ENCODE data around the gene BLOC1S2. TPM values are rescaled to one million over a fixed set of nuclear protein-coding genes. Genes with fewer than 3 reads are reported as not detected.

Gene BLOC1S2
- polyA plus RNA-seq, 2 donors, result 51.2 to 58.2 TPM

DNA sequence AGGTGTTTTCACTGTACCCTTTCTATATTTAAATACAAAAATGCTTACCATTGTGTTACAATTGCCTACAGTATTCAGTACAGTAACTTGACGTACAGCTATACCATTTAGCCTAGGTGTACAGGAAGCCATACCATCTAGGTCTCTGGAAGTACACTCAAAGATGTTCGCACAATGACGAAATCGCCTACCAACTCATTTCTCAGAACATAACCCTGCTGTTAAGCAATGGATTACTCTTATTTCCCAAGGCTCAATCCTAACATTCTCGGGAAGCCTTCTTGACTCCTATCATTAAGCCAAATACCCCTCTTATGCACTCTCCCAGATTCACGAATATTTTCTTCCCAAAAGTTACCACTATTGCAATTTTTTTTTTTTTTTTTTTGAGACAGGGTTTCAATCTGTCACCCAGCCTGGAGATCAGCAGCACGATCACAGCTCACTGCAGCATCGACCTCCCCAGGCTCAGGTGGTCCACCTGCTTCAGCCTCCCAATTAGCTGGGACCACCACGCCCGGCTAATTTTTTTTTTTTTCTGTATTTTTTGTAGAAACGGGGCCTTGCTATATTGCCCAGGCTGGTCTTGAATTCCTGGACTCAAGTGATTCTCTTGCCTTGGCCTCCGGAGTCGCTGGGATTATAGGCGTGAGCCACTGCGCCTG, 20.5 kb downstream of the BLOC1S2 start:
- Histone ChIP-seq H3K27me3 (ENCODE audit: control insufficient read depth in 1 of 2, insufficient read depth in 2 of 2, low read length in 2 of 2) (no peaks in the 10 kb centered on the region), H3K36me3 (ENCODE audit: control insufficient read depth in 2 of 2, insufficient read depth in 2 of 2, low read length in 1 of 2) (peaks cover 0 to 2% of the 10 kb centered on the region in 2 donors), H3K4me3 (ENCODE audit: low read depth in 1 of 2, low read length in 2 of 2) (no peak overlapping the region), H3K4me1 (ENCODE audit: control insufficient read depth in 2 of 2, insufficient read depth in 2 of 2, low read length in 1 of 2) (peaks cover 0 to 4% of the 10 kb centered on the region in 2 donors), H3K27ac (ENCODE audit: low read depth in 2 of 2, low read length in 1 of 2) (no peak overlapping the region), H3K9me3 (ENCODE audit: control insufficient read depth in 2 of 2, insufficient read depth in 1 of 2, low read depth in 1 of 2, low read length in 1 of 2) (no peaks in the 10 kb centered on the region)
- 90 to 94% methylated on average over 15 of the region's 15 CpGs for WGBS, 2 donors

DNA sequence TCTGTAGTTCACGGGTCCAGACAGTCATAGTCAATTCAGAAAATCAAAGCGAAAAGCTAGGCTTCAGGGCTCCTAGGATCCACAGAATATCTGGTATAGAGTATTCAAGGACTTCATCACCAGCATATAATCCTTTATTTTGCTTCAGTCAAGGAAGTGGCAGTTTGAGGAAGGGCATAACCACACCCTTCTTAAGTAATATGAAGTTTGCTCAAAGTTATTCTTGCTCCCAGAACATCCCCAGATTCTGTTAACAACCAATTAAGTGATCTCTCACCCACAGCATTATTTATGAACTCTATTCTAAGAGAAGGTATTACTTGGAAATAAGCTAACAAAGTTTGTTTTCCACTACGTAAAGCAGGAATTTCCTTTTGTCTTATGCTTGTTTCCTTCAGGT, 32.3 kb downstream of the BLOC1S2 start:
- whole genome bisulfite sequencing, 2 donors, result 93 to 95% methylated on average over 3 of the region's 3 CpGs
- H3K4me3 ChIP-seq (ENCODE audit: low read depth in 1 of 2, low read length in 2 of 2), result no peak overlapping the region
- H3K36me3 ChIP-seq (ENCODE audit: control insufficient read depth in 2 of 2, insufficient read depth in 2 of 2, low read length in 1 of 2), result peaks cover 4% of the 10 kb centered on the region in 2 donors
- H3K27ac ChIP-seq (ENCODE audit: low read depth in 2 of 2, low read length in 1 of 2), result no peak overlapping the region
- no peaks in the 10 kb centered on the region for H3K4me1 ChIP-seq (ENCODE audit: control insufficient read depth in 2 of 2, insufficient read depth in 2 of 2, low read length in 1 of 2)
- no peaks in the 10 kb centered on the region for H3K27me3 ChIP-seq (ENCODE audit: control insufficient read depth in 1 of 2, insufficient read depth in 2 of 2, low read length in 2 of 2)
- H3K9me3 ChIP-seq (ENCODE audit: control insufficient read depth in 2 of 2, insufficient read depth in 1 of 2, low read depth in 1 of 2, low read length in 1 of 2), result no peaks in the 10 kb centered on the region

DNA sequence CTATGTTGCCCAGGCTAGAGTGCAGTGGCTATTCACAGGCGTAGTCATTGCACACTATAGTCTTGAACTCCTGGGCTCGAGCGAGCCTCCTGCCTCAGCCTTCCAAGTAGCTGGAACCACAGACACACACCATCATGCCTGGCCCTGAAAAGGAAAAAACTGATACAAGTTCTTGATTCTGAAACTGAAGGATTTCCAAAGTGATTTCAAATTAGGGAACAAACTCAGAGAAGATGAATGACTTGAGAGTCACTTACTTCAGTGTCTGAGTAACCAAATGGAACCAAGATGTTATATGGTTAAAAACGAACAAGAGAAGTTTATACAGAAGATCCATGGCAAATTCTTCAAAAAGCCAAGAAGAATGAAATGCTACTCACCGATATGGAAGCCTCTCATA, 33.4 kb downstream of the BLOC1S2 start:
- 94 to 96% methylated on average over 5 of the region's 5 CpGs for WGBS, 2 donors
- no peaks in the 10 kb centered on the region for H3K4me1 ChIP-seq (ENCODE audit: control insufficient read depth in 2 of 2, insufficient read depth in 2 of 2, low read length in 1 of 2)
- H3K36me3 ChIP-seq (ENCODE audit: control insufficient read depth in 2 of 2, insufficient read depth in 2 of 2, low read length in 1 of 2), result peaks cover 8 to 13% of the 10 kb centered on the region in 2 donors
- no peaks in the 10 kb centered on the region for H3K9me3 ChIP-seq (ENCODE audit: control insufficient read depth in 2 of 2, insufficient read depth in 1 of 2, low read depth in 1 of 2, low read length in 1 of 2)
- no peak overlapping the region for H3K27ac ChIP-seq (ENCODE audit: low read depth in 2 of 2, low read length in 1 of 2)
- no peak overlapping the region for H3K4me3 ChIP-seq (ENCODE audit: low read depth in 1 of 2, low read length in 2 of 2)
- no peaks in the 10 kb centered on the region for H3K27me3 ChIP-seq (ENCODE audit: control insufficient read depth in 1 of 2, insufficient read depth in 2 of 2, low read length in 2 of 2)

DNA sequence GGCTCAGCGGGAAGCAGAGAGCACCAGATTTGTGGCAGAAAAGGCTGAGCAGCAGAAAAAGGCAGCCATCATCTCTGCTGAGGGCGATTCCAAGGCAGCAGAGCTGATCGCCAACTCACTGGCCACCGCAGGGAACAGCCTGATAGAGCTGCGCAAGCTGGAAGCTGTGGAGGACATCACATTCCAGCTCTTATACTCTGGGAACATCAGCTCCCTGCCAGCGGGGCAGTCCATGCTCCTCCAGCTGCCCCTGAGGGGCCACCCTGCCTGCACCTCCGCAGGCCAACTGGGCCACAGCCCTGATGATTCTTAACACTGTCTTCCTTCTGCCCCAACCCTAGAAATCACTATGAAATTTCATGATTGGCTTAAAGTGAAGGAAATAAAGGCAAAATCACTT, 37.7 kb downstream of the BLOC1S2 start:
- Histone ChIP-seq H3K27me3 (ENCODE audit: control insufficient read depth in 1 of 2, insufficient read depth in 2 of 2, low read length in 2 of 2) (no peaks in the 10 kb centered on the region), H3K9me3 (ENCODE audit: control insufficient read depth in 2 of 2, insufficient read depth in 1 of 2, low read depth in 1 of 2, low read length in 1 of 2) (no peaks in the 10 kb centered on the region), H3K27ac (ENCODE audit: low read depth in 2 of 2, low read length in 1 of 2) (no peak overlapping the region), H3K4me1 (ENCODE audit: control insufficient read depth in 2 of 2, insufficient read depth in 2 of 2, low read length in 1 of 2) (no peaks in the 10 kb centered on the region), H3K36me3 (ENCODE audit: control insufficient read depth in 2 of 2, insufficient read depth in 2 of 2, low read length in 1 of 2) (peaks cover 11 to 12% of the 10 kb centered on the region in 2 donors), H3K4me3 (ENCODE audit: low read depth in 1 of 2, low read length in 2 of 2) (no peak overlapping the region)
- 95 to 98% methylated on average over 7 of the region's 7 CpGs for WGBS, 2 donors

DNA sequence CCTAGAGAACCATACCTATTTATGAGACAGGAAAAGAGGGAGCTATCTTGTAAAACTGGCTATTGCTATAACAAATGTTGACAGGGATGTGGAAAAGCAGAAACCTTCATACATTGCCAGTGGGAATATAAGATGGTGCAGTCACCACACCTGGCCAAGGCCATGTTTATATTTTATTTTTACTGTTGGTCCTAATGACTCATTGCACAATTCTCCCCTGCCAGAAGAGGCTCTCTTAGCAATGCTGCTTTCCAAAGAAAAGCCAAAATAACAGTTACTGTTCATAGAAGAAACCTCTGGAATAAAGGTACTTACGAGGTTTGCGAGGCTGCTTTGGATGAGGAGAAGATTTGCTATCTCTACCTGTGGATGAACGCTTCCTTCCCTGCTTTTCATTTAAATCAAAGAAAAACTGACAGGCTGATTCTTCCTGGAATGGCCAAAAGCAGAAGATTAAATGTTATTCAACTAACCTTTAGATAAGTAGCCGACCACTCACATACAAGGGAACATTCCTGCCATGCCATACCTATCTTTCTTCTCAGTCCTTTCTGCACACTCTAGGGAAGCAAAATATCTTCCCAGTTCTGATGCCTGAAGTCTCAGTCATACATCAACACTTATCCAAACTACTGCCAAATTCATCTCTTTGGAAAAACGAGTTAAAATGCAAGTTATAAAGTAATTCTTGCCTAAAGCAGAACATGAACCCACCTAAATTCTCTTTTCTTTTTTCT, 40.8 kb downstream of the BLOC1S2 start:
- H3K27me3 ChIP-seq (ENCODE audit: control insufficient read depth in 1 of 2, insufficient read depth in 2 of 2, low read length in 2 of 2), result no peaks in the 10 kb centered on the region
- H3K27ac ChIP-seq (ENCODE audit: low read depth in 2 of 2, low read length in 1 of 2), result no peak overlapping the region
- H3K9me3 ChIP-seq (ENCODE audit: control insufficient read depth in 2 of 2, insufficient read depth in 1 of 2, low read depth in 1 of 2, low read length in 1 of 2), result no peaks in the 10 kb centered on the region
- H3K4me3 ChIP-seq (ENCODE audit: low read depth in 1 of 2, low read length in 2 of 2), result no peak overlapping the region
- 90 to 92% methylated on average over 5 of the region's 5 CpGs for WGBS, 2 donors
- H3K36me3 ChIP-seq (ENCODE audit: control insufficient read depth in 2 of 2, insufficient read depth in 2 of 2, low read length in 1 of 2), result peaks cover 14 to 15% of the 10 kb centered on the region in 2 donors
- no peaks in the 10 kb centered on the region for H3K4me1 ChIP-seq (ENCODE audit: control insufficient read depth in 2 of 2, insufficient read depth in 2 of 2, low read length in 1 of 2)

DNA sequence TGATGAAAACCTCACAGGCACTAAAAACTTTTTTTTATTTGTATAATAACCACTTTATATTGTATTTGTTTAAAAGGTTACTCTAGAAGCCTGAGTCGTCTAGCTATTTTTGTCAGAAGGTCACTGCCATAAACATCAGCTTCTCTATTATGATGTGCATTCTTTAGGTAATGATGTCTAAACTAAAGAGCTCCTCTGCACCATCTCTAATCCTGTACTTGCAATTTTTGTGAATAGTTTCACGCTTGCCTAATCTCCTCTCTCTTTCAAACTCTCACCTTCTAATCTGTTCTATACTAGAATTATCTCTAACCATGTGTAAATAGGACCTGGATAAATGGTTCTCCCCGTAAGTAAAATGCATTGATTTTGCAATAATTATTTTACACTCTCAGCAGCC, 46.6 kb downstream of the BLOC1S2 start:
- Histone ChIP-seq H3K4me3 (ENCODE audit: low read depth in 1 of 2, low read length in 2 of 2) (no peak overlapping the region), H3K4me1 (ENCODE audit: control insufficient read depth in 2 of 2, insufficient read depth in 2 of 2, low read length in 1 of 2) (no peaks in the 10 kb centered on the region), H3K27me3 (ENCODE audit: control insufficient read depth in 1 of 2, insufficient read depth in 2 of 2, low read length in 2 of 2) (no peaks in the 10 kb centered on the region), H3K9me3 (ENCODE audit: control insufficient read depth in 2 of 2, insufficient read depth in 1 of 2, low read depth in 1 of 2, low read length in 1 of 2) (no peaks in the 10 kb centered on the region), H3K36me3 (ENCODE audit: control insufficient read depth in 2 of 2, insufficient read depth in 2 of 2, low read length in 1 of 2) (peaks cover 12 to 13% of the 10 kb centered on the region in 2 donors), H3K27ac (ENCODE audit: low read depth in 2 of 2, low read length in 1 of 2) (no peak overlapping the region)
- WGBS, 2 donors, result 94 to 95% methylated on average over 3 of the region's 3 CpGs

DNA sequence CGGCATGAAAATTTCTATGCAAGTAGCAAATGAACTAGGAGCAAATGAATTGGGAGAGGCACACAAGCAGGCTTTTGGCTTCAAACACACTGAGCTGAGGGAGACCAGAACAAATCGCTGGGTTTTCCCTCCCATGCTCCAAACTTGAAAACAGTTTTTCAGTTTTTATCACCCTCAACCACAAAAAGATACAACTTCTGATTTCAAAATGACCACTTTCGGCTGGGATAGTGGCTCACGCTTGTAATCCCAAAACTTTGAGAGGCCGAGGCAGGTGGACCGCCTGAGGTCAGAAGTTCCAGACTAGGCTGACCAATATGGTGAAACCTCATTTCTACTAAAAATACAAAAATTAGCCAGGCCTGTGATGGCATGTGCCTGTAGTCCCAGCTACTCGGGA, 48.1 kb downstream of the BLOC1S2 start:
- Histone ChIP-seq H3K4me1 (ENCODE audit: control insufficient read depth in 2 of 2, insufficient read depth in 2 of 2, low read length in 1 of 2) (no peaks in the 10 kb centered on the region), H3K27ac (ENCODE audit: low read depth in 2 of 2, low read length in 1 of 2) (no peak overlapping the region), H3K4me3 (ENCODE audit: low read depth in 1 of 2, low read length in 2 of 2) (no peak overlapping the region), H3K27me3 (ENCODE audit: control insufficient read depth in 1 of 2, insufficient read depth in 2 of 2, low read length in 2 of 2) (no peaks in the 10 kb centered on the region), H3K9me3 (ENCODE audit: control insufficient read depth in 2 of 2, insufficient read depth in 1 of 2, low read depth in 1 of 2, low read length in 1 of 2) (no peaks in the 10 kb centered on the region), H3K36me3 (ENCODE audit: control insufficient read depth in 2 of 2, insufficient read depth in 2 of 2, low read length in 1 of 2) (peaks cover 10 to 12% of the 10 kb centered on the region in 2 donors)
- WGBS, 2 donors, result 87 to 91% methylated on average over 7 of the region's 7 CpGs

DNA sequence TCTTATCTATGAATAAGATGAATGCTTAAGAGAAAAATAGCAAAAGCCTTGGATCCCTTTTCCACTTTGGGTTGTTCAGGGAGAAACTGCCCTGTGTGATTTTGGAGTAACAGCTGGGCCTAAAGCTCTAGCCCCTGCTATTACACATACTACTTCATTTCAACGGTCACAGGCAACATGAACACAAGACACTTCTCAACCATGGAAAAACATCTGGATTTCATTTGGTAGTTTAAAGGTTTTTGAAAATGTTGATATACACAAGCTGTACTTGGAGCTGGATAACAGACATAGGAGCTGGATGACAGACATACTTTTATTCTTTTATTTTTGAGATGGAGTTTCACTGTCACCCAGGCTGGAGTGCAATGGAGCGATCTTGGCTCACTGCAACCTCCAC, 54.4 kb downstream of the BLOC1S2 start:
- Histone ChIP-seq H3K4me3 (ENCODE audit: low read depth in 1 of 2, low read length in 2 of 2) (no peak overlapping the region), H3K9me3 (ENCODE audit: control insufficient read depth in 2 of 2, insufficient read depth in 1 of 2, low read depth in 1 of 2, low read length in 1 of 2) (no peaks in the 10 kb centered on the region), H3K36me3 (ENCODE audit: control insufficient read depth in 2 of 2, insufficient read depth in 2 of 2, low read length in 1 of 2) (peaks cover 7 to 14% of the 10 kb centered on the region in 2 donors), H3K27ac (ENCODE audit: low read depth in 2 of 2, low read length in 1 of 2) (no peak overlapping the region), H3K4me1 (ENCODE audit: control insufficient read depth in 2 of 2, insufficient read depth in 2 of 2, low read length in 1 of 2) (peaks cover 0 to 2% of the 10 kb centered on the region in 2 donors), H3K27me3 (ENCODE audit: control insufficient read depth in 1 of 2, insufficient read depth in 2 of 2, low read length in 2 of 2) (no peaks in the 10 kb centered on the region)
- 66 to 70% methylated on average over 2 of the region's 2 CpGs for WGBS, 2 donors

DNA sequence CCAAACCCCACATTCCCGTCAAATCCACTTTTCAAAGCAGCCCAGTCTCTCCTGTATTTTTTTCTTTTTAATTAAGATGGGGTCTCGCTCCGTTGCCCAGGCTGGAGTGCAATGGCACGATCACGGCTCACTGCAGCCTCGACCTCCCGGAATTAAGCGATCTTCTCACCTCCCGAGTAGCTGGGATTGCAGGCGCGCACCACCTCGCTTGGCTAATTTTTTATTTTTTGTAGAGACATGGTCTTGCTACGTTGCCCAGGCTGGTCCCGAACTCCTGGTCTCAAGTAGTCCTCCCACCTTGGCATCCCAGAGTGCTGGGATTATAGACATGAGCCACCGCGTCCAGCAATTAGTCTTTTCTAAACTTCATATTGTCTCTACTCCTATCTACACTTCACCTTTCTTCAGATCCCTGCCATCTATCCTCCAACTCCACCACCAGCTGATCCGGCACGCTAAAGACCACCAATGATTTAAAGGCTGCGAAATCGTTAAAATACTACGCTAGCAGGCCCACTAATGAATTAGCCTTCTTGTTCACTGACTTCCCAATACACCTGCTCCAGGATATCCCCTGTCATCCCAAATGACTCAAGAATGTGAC, 56.6 kb downstream of the BLOC1S2 start:
- Histone ChIP-seq H3K36me3 (ENCODE audit: control insufficient read depth in 2 of 2, insufficient read depth in 2 of 2, low read length in 1 of 2) (peaks cover 3 to 8% of the 10 kb centered on the region in 2 donors), H3K27ac (ENCODE audit: low read depth in 2 of 2, low read length in 1 of 2) (peak overlapping the region; percentile 82 to 91), H3K9me3 (ENCODE audit: control insufficient read depth in 2 of 2, insufficient read depth in 1 of 2, low read depth in 1 of 2, low read length in 1 of 2) (no peaks in the 10 kb centered on the region), H3K27me3 (ENCODE audit: control insufficient read depth in 1 of 2, insufficient read depth in 2 of 2, low read length in 2 of 2) (no peaks in the 10 kb centered on the region), H3K4me3 (ENCODE audit: low read depth in 1 of 2, low read length in 2 of 2) (peak overlapping the region; percentile 85 to 98), H3K4me1 (ENCODE audit: control insufficient read depth in 2 of 2, insufficient read depth in 2 of 2, low read length in 1 of 2) (peaks cover 0 to 2% of the 10 kb centered on the region in 2 donors)
- 61 to 62% methylated on average over 21 of the region's 21 CpGs for WGBS, 2 donors

Data from esophagus (tissue), 2 donors.